Left forelimb (tissue), 1 donor: Measurements from ENCODE around the gene APOA4.

ENCODE experiments used
- DNase-seq: peaks from one replicate; pipeline ENCODE4 v3.0.0-alpha.2; 2018; ENCODE audit warnings: low spot score

APOA4 gene

DNA sequence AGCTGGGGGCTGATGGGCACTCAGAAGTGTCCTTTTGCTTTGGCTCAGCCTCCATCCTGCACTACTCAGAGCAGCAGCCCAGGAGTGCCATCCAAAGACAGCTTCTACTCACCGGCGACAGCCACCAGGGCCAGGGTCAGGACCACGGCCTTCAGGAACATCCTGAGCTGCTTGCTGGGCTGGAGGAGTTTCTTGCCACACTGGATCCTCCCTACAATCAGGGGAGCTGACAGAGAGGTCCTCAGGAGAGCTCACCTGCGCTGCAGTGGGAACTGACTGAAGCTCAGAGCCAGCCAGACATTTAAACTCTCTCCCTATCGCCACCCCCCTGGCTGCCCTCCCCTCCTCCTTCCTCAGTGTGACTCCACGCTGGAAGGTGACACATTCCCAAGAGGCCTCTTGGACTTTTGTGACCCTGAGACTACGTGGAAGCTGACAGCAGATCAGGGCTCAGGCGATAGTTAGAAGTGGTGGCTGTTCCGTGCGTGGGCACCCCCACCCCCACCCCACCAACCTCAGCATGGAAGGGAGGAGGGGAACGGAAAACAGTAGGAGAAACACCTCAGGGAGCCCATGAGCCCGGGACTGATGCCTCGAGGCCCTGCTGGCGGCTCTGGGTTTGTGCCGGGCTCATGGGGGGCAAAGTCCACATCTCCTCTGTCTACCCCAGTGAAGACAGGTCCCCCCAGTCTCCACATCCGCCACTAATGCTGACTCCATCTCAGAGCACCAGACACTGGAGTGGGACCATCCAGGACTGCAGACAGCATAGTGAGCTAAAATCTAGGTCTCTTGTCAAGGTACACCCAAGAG, at the start of gene APOA4:
TSS of gene APOA4 (minus strand) at position 274 of the 813 bp plus-strand sequence. CDS start at position 161, 113 bp downstream.
- no peak for DNase-seq

- no peak for DNase-seq
Measured at GRCh38 chr11:116871248-116871647, 48.1 kb upstream of the APOA4 start.

DNA sequence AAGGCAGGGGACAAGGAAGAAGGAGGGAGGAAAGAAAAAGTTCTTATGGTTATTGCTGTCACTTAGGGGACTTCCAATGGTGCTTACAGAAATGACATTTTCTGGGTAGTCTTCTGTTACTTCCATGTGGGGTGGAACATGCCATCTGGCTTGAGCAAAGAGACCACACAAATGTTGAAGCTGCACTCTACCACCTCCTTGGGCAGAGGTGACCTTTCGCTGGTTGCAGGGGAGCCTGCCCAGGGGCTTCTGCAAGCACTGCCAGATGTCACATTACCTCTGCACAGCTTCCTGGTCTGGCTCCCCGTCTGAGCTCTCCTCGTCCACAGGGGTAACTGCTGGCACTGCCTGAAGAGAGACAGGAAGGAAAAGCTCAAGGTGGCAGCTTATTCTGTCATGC, 47.0 kb upstream of the APOA4 start:
- no peak for DNase-seq

- DNase-seq = no peak
Measured at GRCh38 chr11:116869610-116870009, 46.5 kb upstream of the APOA4 start.

- DNase-seq = no peak
Measured at GRCh38 chr11:116868066-116868465, 45.0 kb upstream of the APOA4 start.

DNA sequence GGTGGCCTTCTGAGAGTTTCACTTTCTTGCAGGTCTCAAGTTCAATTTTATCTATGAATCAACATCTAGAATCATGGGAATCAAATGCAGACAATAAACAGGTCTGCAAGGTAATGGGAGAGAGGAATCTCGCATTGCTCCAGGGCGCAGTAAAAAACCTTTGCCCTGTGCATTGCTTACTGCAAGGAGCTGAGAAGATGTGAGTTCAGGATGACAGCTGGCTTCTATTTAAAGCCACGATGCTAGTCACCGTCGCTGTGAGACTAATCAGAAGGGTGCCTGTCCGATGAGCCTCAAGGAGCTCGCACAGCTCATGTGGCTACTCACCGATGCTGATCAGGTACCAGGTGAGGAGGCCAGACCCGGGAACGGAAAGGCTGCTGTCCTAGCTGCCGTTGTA, 44.5 kb upstream of the APOA4 start:
- no peak for DNase-seq

DNA sequence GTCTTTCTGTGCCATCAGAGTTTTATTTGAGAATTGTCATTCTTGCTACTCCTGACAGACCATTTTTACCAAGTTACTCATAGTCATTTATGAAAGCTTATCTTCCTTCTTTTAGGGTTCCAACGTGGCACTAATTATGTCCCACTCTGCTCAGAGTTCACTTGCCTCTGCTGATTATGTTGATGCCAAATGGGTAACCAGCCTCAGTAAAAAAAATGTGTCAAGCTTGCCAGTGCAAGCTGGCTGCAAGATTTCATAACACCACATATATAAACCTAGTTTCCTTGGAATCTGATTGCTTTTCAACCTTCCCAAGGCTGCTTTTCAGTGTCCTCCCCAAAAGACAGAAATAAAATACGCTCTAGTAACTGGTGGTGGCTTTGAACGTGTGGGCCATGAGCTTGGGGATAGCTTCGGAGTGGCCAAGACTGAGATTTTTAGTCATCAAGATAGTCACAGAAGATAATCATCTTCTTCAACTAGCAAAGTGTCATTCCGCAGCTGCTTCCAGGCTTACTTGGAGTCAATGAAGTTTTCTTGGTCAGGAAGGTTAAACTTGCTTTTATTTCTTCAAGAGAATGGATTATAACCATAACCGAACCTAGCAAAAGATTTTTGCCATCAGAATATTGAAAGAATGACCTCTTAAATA, 43.8 kb upstream of the APOA4 start:
- no peak for DNase-seq

- DNase-seq = no peak
Measured at GRCh38 chr11:116865696-116866095, 42.6 kb upstream of the APOA4 start.

DNA sequence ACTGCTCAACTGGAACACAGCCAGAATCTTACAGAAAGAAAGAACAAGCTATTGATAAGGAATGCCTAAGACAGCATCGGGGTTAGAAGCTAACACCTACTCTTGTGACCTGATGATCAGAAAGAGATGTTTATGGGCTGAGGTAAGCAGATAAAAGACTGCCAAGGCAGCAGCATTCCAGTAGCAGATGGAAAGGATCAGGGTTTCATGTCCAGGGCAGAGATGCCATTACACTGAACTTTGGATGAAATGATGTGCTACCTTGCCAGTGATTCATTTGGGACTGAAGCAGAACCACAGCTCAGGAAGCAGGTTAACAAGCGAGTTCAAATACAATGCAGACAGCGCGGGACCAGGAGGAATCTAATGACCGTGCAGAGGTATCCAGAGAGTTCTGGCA, 41.4 kb upstream of the APOA4 start:
- DNase-seq = no peak

GRCh38 chr11:116862951-116863350, 39.8 kb upstream of the APOA4 start:
- no peak for DNase-seq

- DNase-seq = no peak
Measured at GRCh38 chr11:116862185-116862584, 39.1 kb upstream of the APOA4 start.

GRCh38 chr11:116861539-116861938, 38.4 kb upstream of the APOA4 start:
- no peak for DNase-seq

DNA sequence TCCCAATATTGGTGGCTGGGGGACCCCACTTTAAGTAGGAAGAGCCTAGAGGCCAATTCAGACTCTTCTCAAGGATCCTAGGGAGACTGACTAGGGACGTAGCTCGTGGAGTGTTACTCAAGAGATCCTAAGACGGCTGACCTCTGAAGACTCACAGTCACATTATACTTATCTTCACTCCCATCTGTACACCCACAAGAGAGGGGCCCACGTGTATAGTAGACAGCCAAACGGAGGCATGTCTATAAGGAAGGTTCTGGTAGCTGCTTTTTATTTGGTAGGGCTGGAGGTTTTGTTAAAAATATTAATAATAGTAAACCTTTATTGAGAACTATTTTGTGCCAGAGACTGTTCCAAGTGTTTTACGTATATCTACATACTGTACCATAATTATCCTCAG, 37.2 kb upstream of the APOA4 start:
- no peak for DNase-seq

DNA sequence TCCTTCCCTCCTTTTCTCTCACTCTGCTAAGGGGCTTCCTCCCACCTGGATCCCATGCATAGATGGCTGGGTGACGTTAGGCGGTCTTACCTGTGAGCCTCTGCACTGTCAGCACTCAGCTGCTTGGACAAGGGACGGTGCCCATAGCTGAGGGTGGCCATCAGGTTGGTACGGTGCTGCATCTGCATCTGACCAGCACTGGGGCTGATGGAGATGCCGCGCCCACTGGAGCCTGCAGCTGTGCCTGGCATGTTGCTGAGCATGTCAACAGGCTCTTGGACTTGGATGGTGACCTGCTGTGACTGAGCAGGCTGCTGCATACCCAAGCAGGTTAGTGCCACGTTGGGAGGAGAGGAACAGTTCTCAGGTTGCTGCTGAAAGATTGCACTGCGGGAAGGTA, 36.1 kb upstream of the APOA4 start:
- no peak for DNase-seq

DNA sequence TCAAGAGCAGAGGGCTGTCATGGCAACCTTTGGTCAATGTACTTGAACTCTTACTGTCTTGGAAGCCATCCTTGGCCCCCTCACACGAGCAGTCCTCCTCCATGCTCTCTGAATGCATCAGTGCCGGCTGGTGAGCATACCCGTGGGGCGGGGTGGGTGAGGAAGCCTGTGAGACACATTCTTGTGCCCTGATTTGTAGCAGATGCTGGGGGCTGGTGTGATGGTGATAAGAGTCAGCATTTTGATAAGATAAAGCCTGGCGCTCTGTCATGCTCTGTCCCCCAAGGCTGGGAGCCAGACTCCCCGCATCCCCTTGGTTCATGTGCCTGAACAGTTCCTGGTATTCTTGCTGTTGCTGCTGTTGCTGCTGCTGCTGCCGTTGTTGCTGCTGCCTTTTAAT, 34.8 kb upstream of the APOA4 start:
- DNase-seq = no peak

- DNase-seq = no peak
Measured at GRCh38 chr11:116857316-116857715, 34.2 kb upstream of the APOA4 start.

GRCh38 chr11:116856423-116856822, 33.3 kb upstream of the APOA4 start:
- DNase-seq = no peak

DNA sequence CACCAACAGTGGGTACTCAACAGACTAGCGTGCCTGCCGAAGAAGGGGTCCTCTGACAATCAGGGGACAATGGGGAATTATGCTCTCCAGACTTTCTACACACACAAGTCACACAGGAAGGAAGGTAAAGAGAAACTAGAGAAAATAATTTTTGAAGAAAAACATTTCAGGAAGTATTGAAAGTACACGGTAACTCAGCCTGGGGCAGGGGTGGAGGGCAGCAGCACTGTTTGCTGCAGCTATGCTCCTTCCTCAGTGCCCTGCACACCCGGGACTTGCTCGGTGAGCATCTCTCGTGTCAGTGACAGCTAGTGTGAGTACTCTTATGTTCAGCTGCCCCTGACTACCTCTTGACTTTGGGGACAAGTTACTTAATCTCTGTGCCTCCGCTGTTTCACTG, 32.3 kb upstream of the APOA4 start:
- no peak for DNase-seq

- DNase-seq = no peak
Measured at GRCh38 chr11:116853461-116854073, 30.5 kb upstream of the APOA4 start.

DNA sequence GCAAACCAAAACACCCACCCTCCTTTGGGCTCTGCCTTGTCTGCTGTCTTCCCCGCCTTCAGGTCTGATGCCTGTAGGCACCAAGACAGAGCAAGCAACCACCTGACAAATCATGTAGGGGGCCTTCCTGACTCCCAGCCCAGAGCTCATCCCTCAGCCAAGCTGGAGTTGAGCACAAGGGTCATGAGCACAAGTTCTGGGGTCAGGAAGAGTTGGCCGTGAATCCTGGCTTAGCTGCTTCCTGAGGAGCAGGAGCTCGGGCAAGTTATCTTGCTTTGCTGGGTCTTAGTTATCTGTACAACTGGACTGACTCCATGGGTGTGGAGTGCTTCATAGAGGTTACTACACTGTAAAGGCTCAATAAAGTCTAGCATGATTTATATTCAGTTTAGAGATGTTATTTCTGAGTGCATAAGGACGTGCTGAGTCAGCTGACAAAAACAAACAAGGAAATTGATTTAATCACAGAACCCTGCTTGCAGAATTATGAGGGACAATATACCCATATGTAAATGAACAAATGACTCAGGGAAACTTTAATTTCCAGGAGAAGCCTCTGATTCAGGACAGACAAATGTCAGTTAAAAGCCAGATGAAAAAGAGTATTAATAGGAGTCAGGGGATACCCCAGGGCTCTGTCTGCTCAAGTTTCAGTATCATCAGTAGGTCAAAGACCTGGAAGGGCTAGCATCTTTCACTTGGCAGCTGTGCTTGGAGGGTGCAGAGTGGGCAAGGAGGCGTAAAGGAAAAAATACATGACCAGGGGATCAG, 29.3 kb upstream of the APOA4 start:
- DNase-seq = no peak

DNA sequence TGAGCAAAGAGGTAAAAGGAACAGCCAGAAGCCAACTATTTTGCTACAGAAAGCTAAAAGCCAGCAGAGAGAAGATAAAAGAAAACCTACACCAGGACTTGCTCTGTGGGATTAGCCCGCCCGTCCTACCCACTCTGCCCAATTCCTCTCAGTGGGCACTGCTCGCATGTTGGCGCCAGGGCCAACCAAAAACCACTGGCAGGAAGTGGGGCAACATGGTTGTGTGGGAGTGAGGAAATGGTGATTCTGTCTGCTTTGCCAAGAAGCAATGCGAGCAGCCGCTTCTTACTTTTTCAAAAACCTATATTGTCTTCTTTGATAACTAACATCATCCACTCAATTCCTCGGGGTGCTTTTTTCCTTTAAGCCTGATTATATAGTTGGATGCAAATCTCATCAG, 28.5 kb upstream of the APOA4 start:
- no peak for DNase-seq

DNA sequence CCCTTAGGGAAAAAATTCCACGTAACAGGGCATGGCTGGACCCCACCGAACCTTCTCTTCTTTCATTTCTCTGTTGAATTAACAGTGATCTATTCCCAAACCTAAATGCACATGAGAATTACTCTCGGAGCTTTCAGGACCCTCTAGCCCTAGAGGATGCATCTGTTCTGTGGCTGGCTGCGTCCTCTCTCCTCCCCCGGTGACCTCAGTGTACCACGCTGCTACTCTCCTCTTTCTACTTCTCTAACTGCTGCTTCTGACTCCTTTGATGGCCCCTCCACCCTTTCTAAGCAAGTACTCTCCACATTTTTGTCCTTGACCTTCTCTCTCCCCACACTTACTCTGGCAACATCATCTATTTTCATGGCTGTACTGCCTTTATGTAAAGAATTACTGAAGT, 26.4 kb upstream of the APOA4 start:
- no peak for DNase-seq

DNA sequence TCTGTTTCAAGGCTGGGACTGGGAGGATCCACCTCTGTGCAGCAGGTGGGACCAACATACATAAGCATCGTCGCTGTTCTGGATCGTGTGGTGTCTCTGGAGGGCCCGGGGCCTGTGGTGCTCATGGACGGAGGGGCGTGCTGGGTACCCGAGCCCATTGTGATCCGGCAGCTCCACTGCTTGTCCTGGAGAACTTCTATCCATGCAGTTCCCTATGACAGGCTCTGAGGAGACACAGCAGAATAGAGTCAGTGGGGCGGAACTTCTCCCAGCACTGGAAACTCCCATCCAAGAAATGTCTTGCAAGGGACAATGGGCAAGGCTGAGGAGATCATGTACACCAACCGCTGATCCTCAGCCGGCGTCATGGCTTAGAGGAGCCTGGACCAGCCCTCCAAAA, 26.0 kb upstream of the APOA4 start:
- no peak for DNase-seq
